Activated naive CD8-positive, alpha-beta T cell treated with anti-CD3 and anti-CD28 coated beads, Interleukin-2, amount 50 U/mL, for 24 hours (primary cell): ENCODE measurements around the gene E4F1.
A peak's percentile ranks its signal among the peaks of the same experiment; 100 is the strongest.
"Not testable (repeated sequence)": the region's sequence is repeated elsewhere in the genome, so short reads cannot be mapped to it uniquely, and the experiment has no call there.

Experiments
- ATAC-seq: fragments of 150-1000 bp; cut with Tn5 transposase; one replicate; pipeline ENCODE4 v1.10.0; 2021
- DNase-seq: peaks from one replicate; pipeline ENCODE4 v3.0.0; 2021
- H3K27ac Mint-ChIP-seq: one replicate; pipeline ENCODE4 v1.8.0; 2021; ENCODE audit warnings: mild to moderate bottlenecking, mixed read lengths
- H3K27me3 Mint-ChIP-seq: one replicate; pipeline ENCODE4 v1.8.0; 2021; ENCODE audit warnings: mixed read lengths
- H3K36me3 Mint-ChIP-seq: one replicate; pipeline ENCODE4 v1.8.0; 2021; ENCODE audit warnings: low read depth, mixed read lengths
- H3K4me1 Mint-ChIP-seq: one replicate; pipeline ENCODE4 v1.8.0; 2021; ENCODE audit warnings: mixed read lengths
- H3K4me3 Mint-ChIP-seq: one replicate; pipeline ENCODE4 v1.8.0; 2021; ENCODE audit warnings: mild to moderate bottlenecking, moderate library complexity, mixed read lengths
- H3K9me3 Mint-ChIP-seq: one replicate; pipeline ENCODE4 v1.8.0; 2021; ENCODE audit warnings: mixed read lengths

E4F1 gene

GRCh38 chr16:2196162-2196980 is 27.0 kb upstream of the E4F1 start, which contains the start of gene CASKIN1:
Gene CASKIN1 (minus strand): TSS chr16:2196605. CDS start chr16:2196432, 173 bp downstream.
- Mint-ChIP-seq H3K27ac (no peak within 1 kb of the TSS), H3K9me3 (no peaks in the 10 kb centered on the region), H3K4me3 (peak within 1 kb of the TSS; percentile 29), H3K36me3 (no peaks in the 10 kb centered on the region), H3K27me3 (peaks cover 35% of the 10 kb centered on the region), H3K4me1 (peaks cover 6% of the 10 kb centered on the region)
- ATAC-seq (peak; percentile 26), DNase-seq (no peak)

- ATAC-seq = no peak
- H3K27me3 Mint-ChIP-seq = peaks cover 35% of the 10 kb centered on the region
Measured at GRCh38 chr16:2196981-2197511, 26.3 kb upstream of the E4F1 start.

GRCh38 chr16:2197765-2198164 is 25.6 kb upstream of the E4F1 start:
- no peaks in the 10 kb centered on the region for H3K9me3 Mint-ChIP-seq
- H3K27ac Mint-ChIP-seq = no peak overlapping the region
- peaks cover 6% of the 10 kb centered on the region for H3K4me1 Mint-ChIP-seq
- peak overlapping the region; percentile 32 for H3K4me3 Mint-ChIP-seq
- H3K36me3 Mint-ChIP-seq = no peaks in the 10 kb centered on the region
- DNase-seq (no peak), ATAC-seq (no peak)
- H3K27me3 Mint-ChIP-seq = peaks cover 35% of the 10 kb centered on the region

More at GRCh38 chr16:2196981-2197511, 26.3 kb upstream of the E4F1 start:
- Mint-ChIP-seq H3K4me3 (peak overlapping the region; percentile 29), H3K4me1 (peaks cover 6% of the 10 kb centered on the region), H3K27ac (no peak overlapping the region), H3K36me3 (no peaks in the 10 kb centered on the region), H3K9me3 (no peaks in the 10 kb centered on the region)
- no peak for DNase-seq

GRCh38 chr16:2198283-2198682 is 25.1 kb upstream of the E4F1 start:
- peaks cover 35% of the 10 kb centered on the region for H3K27me3 Mint-ChIP-seq
- peaks cover 6% of the 10 kb centered on the region for H3K4me1 Mint-ChIP-seq
- H3K9me3 Mint-ChIP-seq = no peaks in the 10 kb centered on the region
- peak overlapping the region; percentile 32 for H3K4me3 Mint-ChIP-seq
- DNase-seq = no peak
- no peaks in the 10 kb centered on the region for H3K36me3 Mint-ChIP-seq
- no peak overlapping the region for H3K27ac Mint-ChIP-seq
- ATAC-seq = no peak

- peaks cover 8% of the 10 kb centered on the region for H3K4me1 Mint-ChIP-seq
- ATAC-seq = no peak
- DNase-seq = no peak
- H3K36me3 Mint-ChIP-seq = no peaks in the 10 kb centered on the region
- no peak overlapping the region for H3K27ac Mint-ChIP-seq
- no peak overlapping the region for H3K4me3 Mint-ChIP-seq
- no peaks in the 10 kb centered on the region for H3K9me3 Mint-ChIP-seq
- peaks cover 35% of the 10 kb centered on the region for H3K27me3 Mint-ChIP-seq
Measured at GRCh38 chr16:2199095-2199494, 24.3 kb upstream of the E4F1 start.

- peaks cover 30% of the 10 kb centered on the region for H3K27me3 Mint-ChIP-seq
- no peak overlapping the region for H3K4me3 Mint-ChIP-seq
- ATAC-seq = no peak
- H3K4me1 Mint-ChIP-seq = peaks cover 14% of the 10 kb centered on the region
- no peaks in the 10 kb centered on the region for H3K9me3 Mint-ChIP-seq
- H3K27ac Mint-ChIP-seq = no peak overlapping the region
- DNase-seq = no peak
- no peaks in the 10 kb centered on the region for H3K36me3 Mint-ChIP-seq
Measured at GRCh38 chr16:2199621-2200139, 23.7 kb upstream of the E4F1 start.

- Mint-ChIP-seq H3K9me3 (no peaks in the 10 kb centered on the region), H3K4me3 (no peak overlapping the region), H3K36me3 (no peaks in the 10 kb centered on the region), H3K27ac (no peak overlapping the region), H3K27me3 (peaks cover 26% of the 10 kb centered on the region), H3K4me1 (peaks cover 11% of the 10 kb centered on the region)
- DNase-seq = no peak
- ATAC-seq = no peak
Measured at GRCh38 chr16:2200313-2200712, 23.1 kb upstream of the E4F1 start.

- H3K27ac Mint-ChIP-seq = peak overlapping the region; percentile 14
- peak overlapping the region; percentile 36 for H3K4me3 Mint-ChIP-seq
- peaks cover 12% of the 10 kb centered on the region for H3K27me3 Mint-ChIP-seq
- not testable (repeated sequence) for H3K9me3 Mint-ChIP-seq, DNase-seq, ATAC-seq
- peaks cover 25% of the 10 kb centered on the region for H3K4me1 Mint-ChIP-seq
- peaks cover 17% of the 10 kb centered on the region for H3K36me3 Mint-ChIP-seq
Measured at GRCh38 chr16:2203119-2203688, 20.2 kb upstream of the E4F1 start.

GRCh38 chr16:2204416-2205103 is 18.8 kb upstream of the E4F1 start:
- peak overlapping the region; percentile 78 for H3K27ac Mint-ChIP-seq
- ATAC-seq (no peak), DNase-seq (no peak)
- H3K27me3 Mint-ChIP-seq = peaks cover 3% of the 10 kb centered on the region
- peaks cover 18% of the 10 kb centered on the region for H3K36me3 Mint-ChIP-seq
- no peaks in the 10 kb centered on the region for H3K9me3 Mint-ChIP-seq
- peaks cover 25% of the 10 kb centered on the region for H3K4me1 Mint-ChIP-seq
- peak overlapping the region; percentile 87 for H3K4me3 Mint-ChIP-seq

- Mint-ChIP-seq H3K4me1 (peaks cover 25% of the 10 kb centered on the region), H3K27me3 (peaks cover under 1% of the 10 kb centered on the region), H3K9me3 (no peaks in the 10 kb centered on the region), H3K36me3 (peaks cover 18% of the 10 kb centered on the region), H3K27ac (peak within 1 kb of the TSS; percentile 88), H3K4me3 (peak within 1 kb of the TSS; percentile 87)
- DNase-seq (peak; percentile 90), ATAC-seq (peak; percentile 75)
Measured at GRCh38 chr16:2205104-2205966, 18.1 kb upstream of the E4F1 start, which contains the start of gene MLST8. Gene MLST8 (plus strand): TSS chr16:2205454. CDS start chr16:2206086, 632 bp downstream.

- ATAC-seq (peak; percentile 8), DNase-seq (no peak)
- H3K27me3 Mint-ChIP-seq = no peaks in the 10 kb centered on the region
- peak overlapping the region; percentile 88 for H3K27ac Mint-ChIP-seq
- peaks cover 25% of the 10 kb centered on the region for H3K4me1 Mint-ChIP-seq
- no peaks in the 10 kb centered on the region for H3K9me3 Mint-ChIP-seq
- H3K36me3 Mint-ChIP-seq = peaks cover 18% of the 10 kb centered on the region
- peak overlapping the region; percentile 87 for H3K4me3 Mint-ChIP-seq
Measured at GRCh38 chr16:2205967-2206313, 17.5 kb upstream of the E4F1 start.

- Mint-ChIP-seq H3K36me3 (peaks cover 18% of the 10 kb centered on the region), H3K27ac (peak overlapping the region; percentile 88), H3K27me3 (no peaks in the 10 kb centered on the region), H3K4me1 (peaks cover 25% of the 10 kb centered on the region), H3K9me3 (no peaks in the 10 kb centered on the region), H3K4me3 (peak overlapping the region; percentile 87)
- ATAC-seq (no peak), DNase-seq (no peak)
Measured at GRCh38 chr16:2206420-2206779, 17.0 kb upstream of the E4F1 start.

- no peak for DNase-seq
- Mint-ChIP-seq H3K9me3 (no peaks in the 10 kb centered on the region), H3K4me1 (peaks cover 26% of the 10 kb centered on the region), H3K4me3 (peak overlapping the region; percentile 87), H3K27me3 (no peaks in the 10 kb centered on the region), H3K36me3 (peaks cover 18% of the 10 kb centered on the region), H3K27ac (peak overlapping the region; percentile 88)
- no peak for ATAC-seq
Measured at GRCh38 chr16:2206780-2207433, 16.5 kb upstream of the E4F1 start.
